HEK293 (cell line): ENCODE results near the gene AGAP1.

Experiments
- CTCF ChIA-PET: fragments of 350-600 bp; formaldehyde crosslinking; extraction: SDS; loops from one replicate; lab custom pipeline; 2021; ENCODE audit warnings: antibody characterized with exemption; lab: Yijun Ruan, JAX
- POLR2A ChIA-PET: fragments of 300-600 bp; formaldehyde crosslinking; extraction: SDS; loops from one replicate; lab custom pipeline; 2020; ENCODE audit warnings: antibody characterized with exemption, inconsistent platforms; lab: Yijun Ruan, JAX
- H3K27ac ChIP-seq: fragments of 200-500 bp; sonication (Bioruptor generic); 2 replicates; pipeline ENCODE4 v1.5.1; 2014; ENCODE audit warnings: low read depth, low read length, control low read depth, inconsistent platforms; ENCODE audit errors: extremely low read depth
- H3K36me3 ChIP-seq, 2 experiments: fragments of 200-500 bp in 1 of 2; sonication (Bioruptor generic) in 1 of 2; 1 replicate in 1 of 2; 2 replicates in 1 of 2; pipeline ENCODE4 v1.5.1; 2014 to 2017; ENCODE audit warnings: inconsistent platforms in 2 of 2, low read length in 2 of 2; ENCODE audit not compliant: control insufficient read depth in 2 of 2, insufficient read depth in 1 of 2
- H3K4me1 ChIP-seq: fragments of 200-500 bp; sonication (Bioruptor generic); 2 replicates; pipeline ENCODE4 v1.5.1; 2014; ENCODE audit warnings: mild to moderate bottlenecking, low read length, inconsistent platforms; ENCODE audit not compliant: control insufficient read depth, insufficient read depth
- H3K4me3 ChIP-seq: 2 replicates; pipeline ENCODE4 v1.5.1; 2011; ENCODE audit warnings: low read depth, mild to moderate bottlenecking, control low read depth, low read length, moderate library complexity
- H3K9me3 ChIP-seq: fragments of 200-500 bp; sonication (Bioruptor generic); 2 replicates; pipeline ENCODE4 v1.5.1; 2014; ENCODE audit warnings: low read depth, low read length, inconsistent platforms; ENCODE audit not compliant: control insufficient read depth, insufficient read depth
- FEZF1 ChIP-seq: fragments of 450-650 bp; formaldehyde crosslinking; IDR thresholded peaks from 2 replicates; pipeline ENCODE4 v1.5.1; 2016; ENCODE audit warnings: missing biosample characterization, missing genetic modification characterization
- HOXA7 ChIP-seq: sonication (generic); formaldehyde crosslinking; IDR thresholded peaks from 2 replicates; pipeline ENCODE4 v1.8.1; 2022; ENCODE audit warnings: missing genetic modification reagents, borderline replicate concordance
- SALL2 ChIP-seq: fragments of 450-650 bp; formaldehyde crosslinking; IDR thresholded peaks from 2 replicates; pipeline ENCODE4 v1.5.0; 2017; ENCODE audit warnings: missing biosample characterization, mild to moderate bottlenecking, missing genetic modification characterization, borderline replicate concordance
- SETDB1 ChIP-seq: IDR thresholded peaks from one replicate; pipeline ENCODE4 v1.6.1; 2017; ENCODE audit warnings: mild to moderate bottlenecking, low read length, moderate library complexity, mixed read lengths; ENCODE audit not compliant: insufficient read length
- SP3 ChIP-seq: fragments of 450-650 bp; formaldehyde crosslinking; IDR thresholded peaks from 2 replicates; pipeline ENCODE4 v1.5.1; 2016; ENCODE audit warnings: missing biosample characterization, missing genetic modification characterization
- ZBTB20 ChIP-seq: fragments of 450-650 bp; formaldehyde crosslinking; IDR thresholded peaks from 2 replicates; pipeline ENCODE4 v1.5.1; 2016; ENCODE audit warnings: missing biosample characterization, missing genetic modification characterization
- ZBTB21 ChIP-seq: fragments of 450-650 bp; formaldehyde crosslinking; IDR thresholded peaks from 2 replicates; pipeline ENCODE4 v1.5.1; 2017; ENCODE audit warnings: missing biosample characterization, missing genetic modification characterization
- ZBTB8A ChIP-seq: fragments of 450-650 bp; formaldehyde crosslinking; IDR thresholded peaks from 2 replicates; pipeline ENCODE4 v1.5.1; 2016; ENCODE audit warnings: missing biosample characterization, missing genetic modification characterization
- ZFP69B ChIP-seq: fragments of 450-650 bp; formaldehyde crosslinking; IDR thresholded peaks from 2 replicates; pipeline ENCODE4 v1.5.1; 2016; ENCODE audit warnings: missing biosample characterization, missing genetic modification characterization
- ZNF10 ChIP-seq: fragments of 450-650 bp; formaldehyde crosslinking; IDR thresholded peaks from 2 replicates; pipeline ENCODE4 v1.5.1; 2017; ENCODE audit warnings: missing biosample characterization, missing genetic modification characterization
- ZNF138 ChIP-seq: fragments of 450-650 bp; formaldehyde crosslinking; IDR thresholded peaks from 2 replicates; pipeline ENCODE4 v1.5.1; 2016; ENCODE audit warnings: missing biosample characterization, missing genetic modification characterization, borderline replicate concordance
- ZNF223 ChIP-seq: fragments of 450-650 bp; formaldehyde crosslinking; IDR thresholded peaks from 2 replicates; pipeline ENCODE4 v1.5.1; 2016; ENCODE audit warnings: missing biosample characterization, missing genetic modification characterization
- ZNF341 ChIP-seq: fragments of 450-650 bp; formaldehyde crosslinking; IDR thresholded peaks from 2 replicates; pipeline ENCODE4; 2016; ENCODE audit warnings: low read depth, missing biosample characterization, missing genetic modification characterization
- ZNF37A ChIP-seq: fragments of 450-650 bp; IDR thresholded peaks from 2 replicates; pipeline ENCODE4 v1.5.1; 2018; ENCODE audit warnings: missing biosample characterization, missing genetic modification characterization
- ZNF416 ChIP-seq: fragments of 450-650 bp; formaldehyde crosslinking; IDR thresholded peaks from 2 replicates; pipeline ENCODE4 v1.5.1; 2016; ENCODE audit warnings: missing biosample characterization, missing genetic modification characterization
- ZNF529 ChIP-seq: fragments of 450-650 bp; formaldehyde crosslinking; IDR thresholded peaks from 2 replicates; pipeline ENCODE4 v1.5.1; 2017; ENCODE audit warnings: missing genetic modification characterization, missing biosample characterization; ENCODE audit not compliant: insufficient replicate concordance
- ZNF544 ChIP-seq: fragments of 450-650 bp; formaldehyde crosslinking; IDR thresholded peaks from 2 replicates; pipeline ENCODE4 v1.5.0; 2017; ENCODE audit warnings: missing biosample characterization, missing genetic modification characterization
- ZNF660 ChIP-seq: fragments of 450-650 bp; IDR thresholded peaks from 2 replicates; pipeline ENCODE4 v1.5.1; 2018; ENCODE audit warnings: missing biosample characterization, mild to moderate bottlenecking, missing genetic modification characterization
- ZNF677 ChIP-seq: fragments of 450-650 bp; IDR thresholded peaks from 2 replicates; pipeline ENCODE4 v1.5.0; 2018; ENCODE audit warnings: missing biosample characterization, mild to moderate bottlenecking, missing genetic modification characterization, moderate library complexity
- ZNF777 ChIP-seq: fragments of 450-650 bp; formaldehyde crosslinking; IDR thresholded peaks from 2 replicates; pipeline ENCODE4 v1.5.1; 2017; ENCODE audit warnings: missing biosample characterization, missing genetic modification characterization, borderline replicate concordance
- ZNF830 ChIP-seq: fragments of 450-650 bp; IDR thresholded peaks from 2 replicates; pipeline ENCODE4 v1.5.0; 2018; ENCODE audit warnings: missing biosample characterization, missing genetic modification characterization, low read depth, mild to moderate bottlenecking, moderate library complexity
- ZSCAN16 ChIP-seq: fragments of 450-650 bp; formaldehyde crosslinking; IDR thresholded peaks from 2 replicates; pipeline ENCODE4 v1.5.1; 2016; ENCODE audit warnings: missing biosample characterization, missing genetic modification characterization
- ZSCAN30 ChIP-seq: fragments of 450-650 bp; IDR thresholded peaks from 2 replicates; pipeline ENCODE4 v1.5.1; 2018; ENCODE audit warnings: missing biosample characterization, mild to moderate bottlenecking, missing genetic modification characterization, moderate library complexity
- TF ChIP-seq, protein P1 (sequence below): fragments of 450-650 bp; formaldehyde crosslinking; IDR thresholded peaks from 2 replicates; pipeline ENCODE4 v1.5.1; 2017; ENCODE audit warnings: missing biosample characterization, missing genetic modification characterization
- TF ChIP-seq, protein P2 (sequence below): fragments of 450-650 bp; formaldehyde crosslinking; IDR thresholded peaks from 2 replicates; pipeline ENCODE4 v1.5.1; 2016; ENCODE audit warnings: missing biosample characterization, missing genetic modification characterization, borderline replicate concordance
- TF ChIP-seq, protein P3 (sequence below): fragments of 450-650 bp; formaldehyde crosslinking; IDR thresholded peaks from 2 replicates; pipeline ENCODE4 v1.5.1; 2016; ENCODE audit warnings: missing biosample characterization, missing genetic modification characterization
- TF ChIP-seq, protein P4 (sequence below): fragments of 450-650 bp; formaldehyde crosslinking; IDR thresholded peaks from 2 replicates; pipeline ENCODE4 v1.5.1; 2017; ENCODE audit warnings: missing biosample characterization, missing genetic modification characterization

Gene AGAP1

DNA sequence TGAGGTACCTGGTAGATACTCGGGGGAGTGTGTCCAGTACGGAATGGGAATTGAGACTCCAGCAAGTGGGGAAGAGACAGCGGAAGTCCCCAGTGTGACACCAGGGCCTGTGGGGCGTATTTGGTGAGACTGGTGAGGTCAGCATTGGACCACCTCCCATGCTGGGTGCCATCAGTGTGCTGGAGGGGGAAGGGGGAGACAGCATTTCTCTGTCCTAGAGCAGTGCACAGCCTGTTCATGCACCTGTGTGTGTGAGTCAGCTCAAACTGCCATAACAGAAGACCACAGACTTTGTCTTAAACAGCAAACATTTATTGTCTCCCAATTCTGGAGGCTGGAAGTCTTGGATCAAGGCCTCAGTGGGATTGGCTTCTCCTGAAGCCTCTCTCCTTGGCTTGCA, 372.5 kb downstream of the AGAP1 start (continued):
- TF ChIP-seq ZNF660 (no peak), ZBTB21 (tag by site-specific recombination) (no peak)

DNA sequence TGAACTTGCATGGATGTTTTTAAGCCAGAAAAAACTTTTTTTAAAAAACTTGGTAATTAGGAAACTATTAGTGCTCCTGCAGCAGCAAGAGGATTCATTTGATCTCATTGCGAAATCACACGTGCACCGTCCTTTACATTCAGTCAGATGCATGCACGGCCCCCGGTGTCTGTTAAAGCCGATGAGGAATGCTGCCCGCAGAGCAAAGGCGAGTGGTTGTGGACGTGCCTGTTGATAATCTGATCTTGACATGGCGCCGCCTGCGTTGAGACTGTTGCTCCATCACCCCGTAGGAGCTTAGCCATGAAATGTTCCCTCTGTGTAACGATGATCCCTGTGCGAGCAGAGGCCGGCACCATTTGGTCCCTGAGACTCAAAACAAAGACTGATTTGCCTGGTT, 374.4 kb downstream of the AGAP1 start:
- no peaks in the 10 kb centered on the region for H3K36me3 ChIP-seq
- no peak for TF ChIP-seq ZNF529
- no peak for TF ChIP-seq ZSCAN16 (tag by site-specific recombination)
- TF ChIP-seq ZNF138 (tag by site-specific recombination) = no peak
- TF ChIP-seq, protein P1, sequence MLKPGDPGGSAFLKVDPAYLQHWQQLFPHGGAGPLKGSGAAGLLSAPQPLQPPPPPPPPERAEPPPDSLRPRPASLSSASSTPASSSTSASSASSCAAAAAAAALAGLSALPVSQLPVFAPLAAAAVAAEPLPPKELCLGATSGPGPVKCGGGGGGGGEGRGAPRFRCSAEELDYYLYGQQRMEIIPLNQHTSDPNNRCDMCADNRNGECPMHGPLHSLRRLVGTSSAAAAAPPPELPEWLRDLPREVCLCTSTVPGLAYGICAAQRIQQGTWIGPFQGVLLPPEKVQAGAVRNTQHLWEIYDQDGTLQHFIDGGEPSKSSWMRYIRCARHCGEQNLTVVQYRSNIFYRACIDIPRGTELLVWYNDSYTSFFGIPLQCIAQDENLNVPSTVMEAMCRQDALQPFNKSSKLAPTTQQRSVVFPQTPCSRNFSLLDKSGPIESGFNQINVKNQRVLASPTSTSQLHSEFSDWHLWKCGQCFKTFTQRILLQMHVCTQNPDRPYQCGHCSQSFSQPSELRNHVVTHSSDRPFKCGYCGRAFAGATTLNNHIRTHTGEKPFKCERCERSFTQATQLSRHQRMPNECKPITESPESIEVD (tag by site-specific recombination) = no peak
- no peak for TF ChIP-seq ZNF544 (tag by site-specific recombination)
- TF ChIP-seq ZNF416 = no peak
- no peak for TF ChIP-seq ZBTB20 (tag by site-specific recombination)
- TF ChIP-seq SETDB1 = no peak
- no peak for TF ChIP-seq ZNF830 (tag by site-specific recombination)
- no peak for TF ChIP-seq HOXA7 (CRISPR knock-in tag)
- H3K9me3 ChIP-seq = no peaks in the 10 kb centered on the region
- POLR2A ChIA-PET = no interaction called here
- no peaks in the 10 kb centered on the region for H3K4me1 ChIP-seq
- CTCF ChIA-PET = interaction anchor here (0.7 to 1.3 kb wide), 2 partner anchors 15 to 102 kb away, joined by 3 read pairs; no protein-coding TSS in a partner anchor
- H3K4me3 ChIP-seq = no peak overlapping the region
- no peak overlapping the region for H3K27ac ChIP-seq

DNA sequence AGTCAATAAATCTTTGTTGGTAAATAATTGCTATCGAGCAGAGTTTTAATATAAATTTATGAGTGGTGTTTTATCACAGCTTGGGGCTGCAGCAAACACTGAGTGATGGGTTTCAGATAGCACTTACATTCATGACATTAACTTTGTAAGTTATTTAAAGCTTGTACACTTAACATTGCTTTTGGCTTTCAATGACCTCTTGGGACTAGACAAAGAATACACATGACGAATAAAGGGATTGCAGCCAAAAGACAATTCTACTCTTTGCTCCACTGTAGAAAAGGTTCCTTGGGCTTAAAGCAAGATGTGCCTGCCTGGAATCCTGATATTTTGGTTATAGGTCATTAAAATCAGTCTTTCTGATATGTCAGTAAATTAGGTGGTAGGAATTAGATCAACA, 374.8 kb downstream of the AGAP1 start:
- H3K4me1 ChIP-seq = no peaks in the 10 kb centered on the region
- ChIA-PET CTCF (interaction anchor here (0.6 kb wide), 1 partner anchor 355 kb away, joined by 3 read pairs; no protein-coding TSS in a partner anchor), POLR2A (no interaction called here)
- no peaks in the 10 kb centered on the region for H3K36me3 ChIP-seq
- no peaks in the 10 kb centered on the region for H3K9me3 ChIP-seq
- no peak overlapping the region for H3K27ac ChIP-seq
- no peak overlapping the region for H3K4me3 ChIP-seq
- TF ChIP-seq, protein P2, sequence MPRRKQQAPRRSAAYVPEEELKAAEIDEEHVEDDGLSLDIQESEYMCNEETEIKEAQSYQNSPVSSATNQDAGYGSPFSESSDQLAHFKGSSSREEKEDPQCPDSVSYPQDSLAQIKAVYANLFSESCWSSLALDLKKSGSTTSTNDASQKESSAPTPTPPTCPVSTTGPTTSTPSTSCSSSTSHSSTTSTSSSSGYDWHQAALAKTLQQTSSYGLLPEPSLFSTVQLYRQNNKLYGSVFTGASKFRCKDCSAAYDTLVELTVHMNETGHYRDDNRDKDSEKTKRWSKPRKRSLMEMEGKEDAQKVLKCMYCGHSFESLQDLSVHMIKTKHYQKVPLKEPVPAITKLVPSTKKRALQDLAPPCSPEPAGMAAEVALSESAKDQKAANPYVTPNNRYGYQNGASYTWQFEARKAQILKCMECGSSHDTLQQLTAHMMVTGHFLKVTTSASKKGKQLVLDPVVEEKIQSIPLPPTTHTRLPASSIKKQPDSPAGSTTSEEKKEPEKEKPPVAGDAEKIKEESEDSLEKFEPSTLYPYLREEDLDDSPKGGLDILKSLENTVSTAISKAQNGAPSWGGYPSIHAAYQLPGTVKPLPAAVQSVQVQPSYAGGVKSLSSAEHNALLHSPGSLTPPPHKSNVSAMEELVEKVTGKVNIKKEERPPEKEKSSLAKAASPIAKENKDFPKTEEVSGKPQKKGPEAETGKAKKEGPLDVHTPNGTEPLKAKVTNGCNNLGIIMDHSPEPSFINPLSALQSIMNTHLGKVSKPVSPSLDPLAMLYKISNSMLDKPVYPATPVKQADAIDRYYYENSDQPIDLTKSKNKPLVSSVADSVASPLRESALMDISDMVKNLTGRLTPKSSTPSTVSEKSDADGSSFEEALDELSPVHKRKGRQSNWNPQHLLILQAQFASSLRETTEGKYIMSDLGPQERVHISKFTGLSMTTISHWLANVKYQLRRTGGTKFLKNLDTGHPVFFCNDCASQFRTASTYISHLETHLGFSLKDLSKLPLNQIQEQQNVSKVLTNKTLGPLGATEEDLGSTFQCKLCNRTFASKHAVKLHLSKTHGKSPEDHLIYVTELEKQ (tag by site-specific recombination) = no peak
- TF ChIP-seq ZNF37A (tag by site-specific recombination) (no peak), ZFP69B (tag by site-specific recombination) (no peak), ZBTB8A (tag by site-specific recombination) (no peak), SP3 (no peak), ZNF223 (tag by site-specific recombination) (no peak), ZNF10 (tag by site-specific recombination) (no peak), ZNF777 (no peak), ZSCAN30 (tag by site-specific recombination) (no peak), ZNF341 (tag by site-specific recombination) (no peak), ZNF677 (tag by site-specific recombination) (no peak), FEZF1 (tag by site-specific recombination) (no peak), SALL2 (tag by site-specific recombination) (no peak)
- TF ChIP-seq, protein P3, sequence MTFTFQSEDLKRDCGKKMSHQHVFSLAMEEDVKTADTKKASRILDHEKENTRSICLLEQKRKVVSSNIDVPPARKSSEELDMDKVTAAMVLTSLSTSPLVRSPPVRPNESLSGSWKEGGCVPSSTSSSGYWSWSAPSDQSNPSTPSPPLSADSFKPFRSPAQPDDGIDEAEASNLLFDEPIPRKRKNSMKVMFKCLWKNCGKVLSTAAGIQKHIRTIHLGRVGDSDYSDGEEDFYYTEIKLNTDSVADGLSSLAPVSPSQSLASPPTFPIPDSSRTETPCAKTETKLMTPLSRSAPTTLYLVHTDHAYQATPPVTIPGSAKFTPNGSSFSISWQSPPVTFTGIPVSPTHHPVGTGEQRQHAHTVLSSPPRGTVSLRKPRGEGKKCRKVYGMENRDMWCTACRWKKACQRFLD = no peak
- TF ChIP-seq, protein P4, sequence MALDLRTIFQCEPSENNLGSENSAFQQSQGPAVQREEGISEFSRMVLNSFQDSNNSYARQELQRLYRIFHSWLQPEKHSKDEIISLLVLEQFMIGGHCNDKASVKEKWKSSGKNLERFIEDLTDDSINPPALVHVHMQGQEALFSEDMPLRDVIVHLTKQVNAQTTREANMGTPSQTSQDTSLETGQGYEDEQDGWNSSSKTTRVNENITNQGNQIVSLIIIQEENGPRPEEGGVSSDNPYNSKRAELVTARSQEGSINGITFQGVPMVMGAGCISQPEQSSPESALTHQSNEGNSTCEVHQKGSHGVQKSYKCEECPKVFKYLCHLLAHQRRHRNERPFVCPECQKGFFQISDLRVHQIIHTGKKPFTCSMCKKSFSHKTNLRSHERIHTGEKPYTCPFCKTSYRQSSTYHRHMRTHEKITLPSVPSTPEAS (tag by site-specific recombination) = no peak
